Hepatocyte (in vitro differentiated cells): ENCODE measurements around the gene NTRK3.

Experiments
- CTCF ChIP-seq: fragments of 200-600 bp; sonication (generic); IDR thresholded peaks from 2 replicates; pipeline ENCODE4 v1.5.1; 2016; ENCODE audit warnings: antibody characterized with exemption, mild to moderate bottlenecking; ENCODE audit not compliant: poor library complexity
- EZH2 ChIP-seq: fragments of 200-600 bp; sonication (generic); IDR thresholded peaks from 2 replicates; pipeline ENCODE4 v1.6.1; 2016; ENCODE audit warnings: antibody characterized with exemption, mild to moderate bottlenecking, borderline replicate concordance

- TF ChIP-seq CTCF (no peak), EZH2 (no peak)
Measured at GRCh38 chr15:87919064-87919463, 337.5 kb downstream of the NTRK3 start.
